ENCODE measurements around the gene CCDC24. TPM values are rescaled to one million over a fixed set of nuclear protein-coding genes. Genes with fewer than 3 reads are reported as not detected.

The CCDC24 gene
- total RNA-seq, 1 donor from 2014 or later = 4.2 TPM

GRCh38 chr1:44013949-44014348, 22.6 kb downstream of the CCDC24 start:
- FAIRE-seq (no peak), DNase-seq (ENCODE audit: low read depth) (no peak)
- H3K4me2 ChIP-seq (ENCODE audit: low read length) = no peak overlapping the region
- Mint-ChIP-seq H3K27me3 (ENCODE audit: low read depth, unreplicated experiment) (no peaks in the 10 kb centered on the region), H3K4me3 (ENCODE audit: unreplicated experiment) (no peak overlapping the region), H3K9me3 (ENCODE audit: unreplicated experiment) (no peaks in the 10 kb centered on the region), H3K36me3 (ENCODE audit: low read depth, unreplicated experiment) (peaks cover 4% of the 10 kb centered on the region), H3K4me1 (ENCODE audit: low read depth, unreplicated experiment) (peaks cover 5% of the 10 kb centered on the region), H3K27ac (ENCODE audit: unreplicated experiment) (no peak overlapping the region)
- H3K27ac ChIP-seq (ENCODE audit: low read depth, low read length) = no peak overlapping the region
- H4K20me1 ChIP-seq (ENCODE audit: insufficient read depth, low read length) = no peaks in the 10 kb centered on the region
- H3K9ac ChIP-seq (ENCODE audit: low read length) = no peak overlapping the region
- H3K4me3 ChIP-seq (ENCODE audit: insufficient read depth, low read depth, low read length) = no peak overlapping the region
- no peaks in the 10 kb centered on the region for H3K27me3 ChIP-seq (ENCODE audit: insufficient read depth, low read length)
- TF ChIP-seq EZH2 (IDR thresholded peaks at IDR 0.05; ENCODE audit: insufficient read depth, low read length) (no peak), CTCF (IDR thresholded peaks at IDR 0.05; ENCODE audit: insufficient read depth, low read depth, low read length) (no peak)
- H3K36me3 ChIP-seq (ENCODE audit: insufficient read depth, low read length) = no peaks in the 10 kb centered on the region
- no peaks in the 10 kb centered on the region for H3K9me3 ChIP-seq (ENCODE audit: insufficient read depth, low read depth, low read length)
- no peaks in the 10 kb centered on the region for H3K4me1 ChIP-seq (ENCODE audit: insufficient read depth, low read length)
- no peak overlapping the region for H2AFZ ChIP-seq (ENCODE audit: low read depth, low read length)
- H3K79me2 ChIP-seq (ENCODE audit: insufficient read depth, low read length) = no peaks in the 10 kb centered on the region

- no peak overlapping the region for H3K27ac Mint-ChIP-seq (ENCODE audit: unreplicated experiment)
- Histone ChIP-seq H3K27me3 (ENCODE audit: insufficient read depth, low read length) (no peaks in the 10 kb centered on the region), H4K20me1 (ENCODE audit: insufficient read depth, low read length) (no peaks in the 10 kb centered on the region), H3K36me3 (ENCODE audit: insufficient read depth, low read length) (no peaks in the 10 kb centered on the region), H3K79me2 (ENCODE audit: insufficient read depth, low read length) (no peaks in the 10 kb centered on the region), H3K4me1 (ENCODE audit: insufficient read depth, low read length) (no peaks in the 10 kb centered on the region), H3K27ac (ENCODE audit: low read depth, low read length) (no peak overlapping the region), H3K9ac (ENCODE audit: low read length) (no peak overlapping the region), H2AFZ (ENCODE audit: low read depth, low read length) (no peak overlapping the region), H3K9me3 (ENCODE audit: insufficient read depth, low read depth, low read length) (no peaks in the 10 kb centered on the region), H3K4me3 (ENCODE audit: insufficient read depth, low read depth, low read length) (no peak overlapping the region), H3K4me2 (ENCODE audit: low read length) (no peak overlapping the region)
- H3K4me3 Mint-ChIP-seq (ENCODE audit: unreplicated experiment) = no peak overlapping the region
- FAIRE-seq (no peak), DNase-seq (ENCODE audit: low read depth) (no peak)
- H3K9me3 Mint-ChIP-seq (ENCODE audit: unreplicated experiment) = no peaks in the 10 kb centered on the region
- H3K27me3 Mint-ChIP-seq (ENCODE audit: low read depth, unreplicated experiment) = no peaks in the 10 kb centered on the region
- TF ChIP-seq EZH2 (IDR thresholded peaks at IDR 0.05; ENCODE audit: insufficient read depth, low read length) = no peak
- TF ChIP-seq CTCF (IDR thresholded peaks at IDR 0.05; ENCODE audit: insufficient read depth, low read depth, low read length) = no peak
- peaks cover 4% of the 10 kb centered on the region for H3K36me3 Mint-ChIP-seq (ENCODE audit: low read depth, unreplicated experiment)
- peaks cover 5% of the 10 kb centered on the region for H3K4me1 Mint-ChIP-seq (ENCODE audit: low read depth, unreplicated experiment)
Observed at GRCh38 chr1:44014365-44015104, 23.1 kb downstream of the CCDC24 start.

GRCh38 chr1:44015206-44015605, 23.8 kb downstream of the CCDC24 start:
- FAIRE-seq = no peak
- no peaks in the 10 kb centered on the region for H3K9me3 ChIP-seq (ENCODE audit: insufficient read depth, low read depth, low read length)
- no peak for TF ChIP-seq CTCF (IDR thresholded peaks at IDR 0.05; ENCODE audit: insufficient read depth, low read depth, low read length)
- TF ChIP-seq EZH2 (IDR thresholded peaks at IDR 0.05; ENCODE audit: insufficient read depth, low read length) = no peak
- no peak overlapping the region for H3K4me3 Mint-ChIP-seq (ENCODE audit: unreplicated experiment)
- H3K27ac ChIP-seq (ENCODE audit: low read depth, low read length) = no peak overlapping the region
- no peak overlapping the region for H2AFZ ChIP-seq (ENCODE audit: low read depth, low read length)
- no peaks in the 10 kb centered on the region for H3K79me2 ChIP-seq (ENCODE audit: insufficient read depth, low read length)
- no peaks in the 10 kb centered on the region for H3K36me3 ChIP-seq (ENCODE audit: insufficient read depth, low read length)
- peaks cover 5% of the 10 kb centered on the region for H3K4me1 Mint-ChIP-seq (ENCODE audit: low read depth, unreplicated experiment)
- no peaks in the 10 kb centered on the region for H3K27me3 ChIP-seq (ENCODE audit: insufficient read depth, low read length)
- H3K9ac ChIP-seq (ENCODE audit: low read length) = no peak overlapping the region
- no peaks in the 10 kb centered on the region for H3K4me1 ChIP-seq (ENCODE audit: insufficient read depth, low read length)
- H3K4me2 ChIP-seq (ENCODE audit: low read length) = no peak overlapping the region
- H3K27me3 Mint-ChIP-seq (ENCODE audit: low read depth, unreplicated experiment) = no peaks in the 10 kb centered on the region
- H3K9me3 Mint-ChIP-seq (ENCODE audit: unreplicated experiment) = no peaks in the 10 kb centered on the region
- peaks cover 2% of the 10 kb centered on the region for H3K36me3 Mint-ChIP-seq (ENCODE audit: low read depth, unreplicated experiment)
- no peak overlapping the region for H3K27ac Mint-ChIP-seq (ENCODE audit: unreplicated experiment)
- no peak overlapping the region for H3K4me3 ChIP-seq (ENCODE audit: insufficient read depth, low read depth, low read length)
- DNase-seq (ENCODE audit: low read depth) = no peak
- no peaks in the 10 kb centered on the region for H4K20me1 ChIP-seq (ENCODE audit: insufficient read depth, low read length)
